ENCODE data around the gene WWOX. TPM values are rescaled to one million over a fixed set of nuclear protein-coding genes. Genes with fewer than 3 reads are reported as not detected.

WWOX gene
- total and polyA plus RNA-seq, 2 donors (not counting 1 experiment from before 2014, with no cell fraction given), result 10.5 to 42.3 TPM

DNA sequence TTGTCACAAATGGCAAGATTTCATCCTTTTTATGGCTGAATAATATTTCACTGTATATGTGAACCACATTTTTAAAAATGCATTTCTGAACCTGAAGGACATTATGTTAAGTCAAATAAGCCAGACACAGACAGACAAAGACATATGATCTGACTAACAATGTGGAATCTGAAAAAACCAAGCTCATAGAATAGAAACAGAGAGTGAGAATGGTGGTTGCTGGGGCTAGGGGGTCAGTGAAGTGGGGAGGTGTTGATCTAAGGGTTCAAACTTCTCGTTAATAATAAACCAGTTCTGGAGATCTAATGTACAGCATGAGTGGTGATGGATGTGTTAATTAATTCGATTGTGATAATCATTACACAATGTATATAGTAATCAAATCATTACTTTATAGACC lies 475.1 kb downstream of the WWOX start:
- Mint-ChIP-seq H3K9me3 (ENCODE audit: insufficient read depth) (peaks cover 2% of the 10 kb centered on the region), H3K27ac (no peak overlapping the region), H3K4me3 (no peak overlapping the region), H3K4me1 (peaks cover 14% of the 10 kb centered on the region), H3K27me3 (no peaks in the 10 kb centered on the region)
- H2AFZ ChIP-seq (ENCODE audit: insufficient read depth, low read depth, low read length, poor library complexity, severe bottlenecking), result no peak overlapping the region
- H3K79me2 ChIP-seq (ENCODE audit: control insufficient read depth, insufficient read depth, low read length), result no peaks in the 10 kb centered on the region
- H3K9me3 ChIP-seq (ENCODE audit: control extremely low read depth in 1 of 3, control insufficient read depth in 2 of 3, insufficient read depth in 1 of 3, low read length in 2 of 3), result no peaks in the 10 kb centered on the region
- CTCF ChIA-PET, result no interaction called here
- no peak overlapping the region for H3K9ac ChIP-seq (ENCODE audit: low read length)
- no peaks in the 10 kb centered on the region for H3K27me3 ChIP-seq (replicated peaks in 1 of 4; ENCODE audit: control extremely low read depth in 1 of 4, control insufficient read depth in 3 of 4, insufficient read depth in 4 of 4, low read length in 3 of 4)
- no peaks in the 10 kb centered on the region for H3K36me3 ChIP-seq (replicated peaks in 1 of 2; ENCODE audit: control extremely low read depth in 1 of 2, control insufficient read depth in 1 of 2, extremely low read depth in 1 of 2, insufficient read depth in 2 of 2, low read length in 1 of 2)
- WGBS (ENCODE audit: insufficient coverage), result no CpG with 5 or more reads among the region's 2 CpGs
- no peak overlapping the region for H3K27ac ChIP-seq (ENCODE audit: low read length in 2 of 2)
- ATAC-seq (ENCODE audit: low read depth) (no peak), DNase-seq (no peak)
- intact Hi-C loops (cut with micrococcal nuclease), result no loop called here
- no peak overlapping the region for H3K4me2 ChIP-seq (replicated peaks; ENCODE audit: low read depth, low read length, poor library complexity, severe bottlenecking)
- peaks cover 7 to 18% of the 10 kb centered on the region in 2 donors for H3K4me1 ChIP-seq (ENCODE audit: control insufficient read depth in 2 of 2, insufficient read depth in 2 of 2, low read length in 2 of 2)
- POLR2A ChIA-PET, result no interaction called here
- TF ChIP-seq, protein P1, sequence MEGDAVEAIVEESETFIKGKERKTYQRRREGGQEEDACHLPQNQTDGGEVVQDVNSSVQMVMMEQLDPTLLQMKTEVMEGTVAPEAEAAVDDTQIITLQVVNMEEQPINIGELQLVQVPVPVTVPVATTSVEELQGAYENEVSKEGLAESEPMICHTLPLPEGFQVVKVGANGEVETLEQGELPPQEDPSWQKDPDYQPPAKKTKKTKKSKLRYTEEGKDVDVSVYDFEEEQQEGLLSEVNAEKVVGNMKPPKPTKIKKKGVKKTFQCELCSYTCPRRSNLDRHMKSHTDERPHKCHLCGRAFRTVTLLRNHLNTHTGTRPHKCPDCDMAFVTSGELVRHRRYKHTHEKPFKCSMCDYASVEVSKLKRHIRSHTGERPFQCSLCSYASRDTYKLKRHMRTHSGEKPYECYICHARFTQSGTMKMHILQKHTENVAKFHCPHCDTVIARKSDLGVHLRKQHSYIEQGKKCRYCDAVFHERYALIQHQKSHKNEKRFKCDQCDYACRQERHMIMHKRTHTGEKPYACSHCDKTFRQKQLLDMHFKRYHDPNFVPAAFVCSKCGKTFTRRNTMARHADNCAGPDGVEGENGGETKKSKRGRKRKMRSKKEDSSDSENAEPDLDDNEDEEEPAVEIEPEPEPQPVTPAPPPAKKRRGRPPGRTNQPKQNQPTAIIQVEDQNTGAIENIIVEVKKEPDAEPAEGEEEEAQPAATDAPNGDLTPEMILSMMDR (IDR thresholded peaks at IDR 0.05), result no peak
- TF ChIP-seq EZH2 (IDR thresholded peaks at IDR 0.05; ENCODE audit: borderline replicate concordance, insufficient read depth, low read depth, low read length, poor library complexity, severe bottlenecking), result no peak
- H3K4me3 ChIP-seq (ENCODE audit: control extremely low read depth in 1 of 5, extremely low read depth in 1 of 5, insufficient read depth in 1 of 5, low read depth in 2 of 5, low read length in 4 of 5), result no peak overlapping the region
- no peaks in the 10 kb centered on the region for H4K20me1 ChIP-seq (ENCODE audit: control insufficient read depth, insufficient read depth, low read length, poor library complexity, severe bottlenecking)

DNA sequence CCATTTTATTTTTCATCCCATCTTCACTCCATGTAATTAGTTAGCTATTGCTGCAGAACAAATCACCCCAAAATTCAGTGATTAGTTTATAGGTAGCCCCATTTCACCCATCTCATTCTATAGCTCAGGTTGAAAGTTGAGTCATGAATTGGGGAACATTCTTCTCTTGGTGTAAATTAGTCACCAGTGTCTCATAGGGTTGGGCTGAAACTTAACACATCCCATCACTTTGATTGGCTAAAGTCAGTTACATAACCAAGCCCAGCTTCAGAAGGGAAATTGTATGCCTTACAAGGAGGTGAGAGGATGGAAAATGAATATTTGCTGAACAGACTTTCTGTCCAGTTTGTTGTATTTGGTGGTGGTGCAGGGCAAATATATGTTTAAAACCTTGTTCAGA lies 477.5 kb downstream of the WWOX start:
- Histone ChIP-seq H3K9ac (ENCODE audit: low read length) (no peak overlapping the region), H3K27ac (ENCODE audit: low read length in 2 of 2) (no peak overlapping the region), H3K36me3 (replicated peaks in 1 of 2; ENCODE audit: control extremely low read depth in 1 of 2, control insufficient read depth in 1 of 2, extremely low read depth in 1 of 2, insufficient read depth in 2 of 2, low read length in 1 of 2) (no peaks in the 10 kb centered on the region), H3K27me3 (replicated peaks in 1 of 4; ENCODE audit: control extremely low read depth in 1 of 4, control insufficient read depth in 3 of 4, insufficient read depth in 4 of 4, low read length in 3 of 4) (no peaks in the 10 kb centered on the region), H2AFZ (ENCODE audit: insufficient read depth, low read depth, low read length, poor library complexity, severe bottlenecking) (no peak overlapping the region), H4K20me1 (ENCODE audit: control insufficient read depth, insufficient read depth, low read length, poor library complexity, severe bottlenecking) (no peaks in the 10 kb centered on the region), H3K4me1 (ENCODE audit: control insufficient read depth in 2 of 2, insufficient read depth in 2 of 2, low read length in 2 of 2) (no peaks in the 10 kb centered on the region), H3K4me2 (replicated peaks; ENCODE audit: low read depth, low read length, poor library complexity, severe bottlenecking) (no peak overlapping the region), H3K79me2 (ENCODE audit: control insufficient read depth, insufficient read depth, low read length) (no peaks in the 10 kb centered on the region), H3K4me3 (ENCODE audit: control extremely low read depth in 1 of 5, extremely low read depth in 1 of 5, insufficient read depth in 1 of 5, low read depth in 2 of 5, low read length in 4 of 5) (no peak overlapping the region), H3K9me3 (ENCODE audit: control extremely low read depth in 1 of 3, control insufficient read depth in 2 of 3, insufficient read depth in 1 of 3, low read length in 2 of 3) (no peaks in the 10 kb centered on the region)
- no peak for TF ChIP-seq EZH2 (IDR thresholded peaks at IDR 0.05; ENCODE audit: borderline replicate concordance, insufficient read depth, low read depth, low read length, poor library complexity, severe bottlenecking)
- TF ChIP-seq, protein P1 (IDR thresholded peaks at IDR 0.05), result no peak
- Mint-ChIP-seq H3K9me3 (ENCODE audit: insufficient read depth) (peaks cover 2% of the 10 kb centered on the region), H3K4me3 (no peak overlapping the region), H3K27ac (no peak overlapping the region), H3K4me1 (no peaks in the 10 kb centered on the region), H3K27me3 (no peaks in the 10 kb centered on the region)
- intact Hi-C loops (cut with micrococcal nuclease), result no loop called here
- ChIA-PET CTCF (interaction anchor here (1.1 kb wide), 1 partner anchor 193 kb away, joined by 3 read pairs; no protein-coding TSS in a partner anchor), POLR2A (no interaction called here)
- no peak for DNase-seq
- no peak for ATAC-seq (ENCODE audit: low read depth)
